Testis (tissue), 3 donors: ENCODE measurements around the gene PIEZO2. TPM values are rescaled to one million over a fixed set of nuclear protein-coding genes. Genes with fewer than 3 reads are reported as not detected.

Source experiments
- DNase-seq: peaks from one replicate; pipeline ENCODE4 v3.0.0-alpha.2; 2019
- H3K27ac ChIP-seq, 2 donors: fragments of 200-600 bp; sonication (generic); one replicate each; pipeline ENCODE4 v1.5.1; 2019
- H3K27me3 ChIP-seq: fragments of 200-600 bp; sonication (generic); one replicate; pipeline ENCODE4 v1.5.1; 2019
- H3K36me3 ChIP-seq: fragments of 200-600 bp; sonication (generic); one replicate; pipeline ENCODE4 v1.5.1; 2017; ENCODE audit warnings: low read depth; ENCODE audit errors: missing control alignments
- H3K4me1 ChIP-seq: fragments of 200-600 bp; sonication (generic); one replicate; pipeline ENCODE4 v1.5.1; 2019
- H3K4me3 ChIP-seq, 2 donors: fragments of 200-600 bp; sonication (generic); one replicate each; pipeline ENCODE4 v1.5.1; 2017 to 2019
- H3K9me3 ChIP-seq: fragments of 200-600 bp; sonication (generic); one replicate; pipeline ENCODE4 v1.5.1; 2017
- POLR2A ChIP-seq: fragments of 450-650 bp; IDR thresholded peaks from one replicate; pipeline ENCODE4 v1.6.1; 2017; ENCODE audit warnings: antibody characterized with exemption, mild to moderate bottlenecking, moderate library complexity
- WGBS, 2 donors: methylation state at CpG; one replicate each; pipeline ENCODE4 v1.1.5; 2018; 5-methylcytosine and 5-hydroxymethylcytosine counted together
- intact Hi-C: fragments of 100-400 bp; cut with DNase I; formaldehyde crosslinking; loops from one replicate; pipeline ENCODE4 v1.15.1; 2023; ENCODE audit warnings: low total_unique reads
- polyA plus RNA-seq: library from polyadenylated mRNA; stranded (reverse); fragments of 350-450 nt; fragmentation: Illumina TruSeq; extraction: RNeasy Lipid Tissue Mini Kit (QIAGEN cat#74804); gene quantifications from one replicate; pipeline ENCODE4 v1.2.3, GENCODE V29; 2014; ENCODE audit warnings: low read depth, low replicate concordance; ENCODE audit not compliant: insufficient read depth
- total RNA-seq, 2 donors: library from RNA; depleted of rRNA; stranded (reverse); fragments of >200 nt; gene quantifications; one replicate each; pipeline ENCODE4 v1.2.3, GENCODE V29; 2016
- TF ChIP-seq, protein P1 (sequence below), 3 experiments: fragments of 450-650 bp in 2 of 3; fragments of 200-600 bp in 1 of 3; sonication (generic) in 1 of 3; IDR thresholded peaks; one replicate each; pipeline ENCODE4 v1.5.1; 2016 to 2019; ENCODE audit warnings: antibody characterized with exemption in 3 of 3, mild to moderate bottlenecking in 2 of 3, moderate library complexity in 1 of 3

Gene PIEZO2
- total and polyA plus RNA-seq, 3 donors from 2014 or later = 2.3 to 3.5 (median 3.0) TPM

DNA sequence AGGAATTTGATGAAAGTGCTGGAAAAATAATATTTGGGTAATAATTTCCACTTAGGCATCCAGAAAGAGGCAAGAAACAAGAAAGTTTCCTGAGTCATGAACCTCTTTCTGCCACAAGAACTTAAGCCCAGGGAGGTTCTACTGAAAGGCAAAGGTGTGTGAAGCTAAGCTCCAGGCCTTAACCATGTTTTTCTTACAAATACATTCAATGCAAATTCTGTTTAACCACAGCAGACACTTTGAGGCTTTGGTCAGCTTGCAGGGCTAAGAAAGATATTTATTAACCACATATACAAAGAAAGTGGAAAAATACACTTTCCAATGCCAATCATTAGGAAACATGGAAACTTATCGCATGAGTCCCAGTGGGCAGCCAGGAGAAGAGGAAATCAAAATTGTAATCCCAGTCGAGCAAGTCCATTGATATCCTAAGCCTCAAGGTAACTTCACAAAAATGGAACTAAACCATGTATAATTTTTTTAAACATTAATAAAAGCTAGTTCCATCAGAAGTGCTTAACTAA lies 68.3 kb downstream of the PIEZO2 start:
- intact Hi-C loops = no loop called here
- no peaks in the 10 kb centered on the region for H3K4me1 ChIP-seq

DNA sequence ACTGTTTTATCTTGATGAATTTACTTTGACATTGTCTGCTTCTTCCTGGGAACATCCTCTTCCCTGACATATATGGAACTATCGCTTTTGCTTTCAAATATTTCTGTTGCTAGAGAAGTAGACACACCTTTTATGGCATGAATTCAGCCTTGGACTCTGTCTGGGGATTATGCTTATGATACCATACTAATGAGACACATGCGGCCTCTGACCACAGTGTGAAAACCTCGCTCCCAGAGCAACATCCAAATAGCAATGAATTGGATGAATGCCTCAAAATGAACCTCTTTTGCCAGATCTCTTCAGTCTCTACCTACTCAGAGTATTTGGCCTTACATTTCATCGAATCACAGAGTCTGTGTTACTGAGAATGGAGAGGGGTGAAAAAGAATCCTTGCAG lies 70.9 kb downstream of the PIEZO2 start:
- Histone ChIP-seq H3K27ac (no peak overlapping the region), H3K9me3 (no peaks in the 10 kb centered on the region), H3K36me3 (no peaks in the 10 kb centered on the region), H3K27me3 (no peaks in the 10 kb centered on the region), H3K4me1 (no peaks in the 10 kb centered on the region), H3K4me3 (no peak overlapping the region)
- WGBS, 2 donors = 75 to 83% methylated on average over 4 of the region's 4 CpGs
- intact Hi-C loops = no loop called here
- TF ChIP-seq, protein P1, sequence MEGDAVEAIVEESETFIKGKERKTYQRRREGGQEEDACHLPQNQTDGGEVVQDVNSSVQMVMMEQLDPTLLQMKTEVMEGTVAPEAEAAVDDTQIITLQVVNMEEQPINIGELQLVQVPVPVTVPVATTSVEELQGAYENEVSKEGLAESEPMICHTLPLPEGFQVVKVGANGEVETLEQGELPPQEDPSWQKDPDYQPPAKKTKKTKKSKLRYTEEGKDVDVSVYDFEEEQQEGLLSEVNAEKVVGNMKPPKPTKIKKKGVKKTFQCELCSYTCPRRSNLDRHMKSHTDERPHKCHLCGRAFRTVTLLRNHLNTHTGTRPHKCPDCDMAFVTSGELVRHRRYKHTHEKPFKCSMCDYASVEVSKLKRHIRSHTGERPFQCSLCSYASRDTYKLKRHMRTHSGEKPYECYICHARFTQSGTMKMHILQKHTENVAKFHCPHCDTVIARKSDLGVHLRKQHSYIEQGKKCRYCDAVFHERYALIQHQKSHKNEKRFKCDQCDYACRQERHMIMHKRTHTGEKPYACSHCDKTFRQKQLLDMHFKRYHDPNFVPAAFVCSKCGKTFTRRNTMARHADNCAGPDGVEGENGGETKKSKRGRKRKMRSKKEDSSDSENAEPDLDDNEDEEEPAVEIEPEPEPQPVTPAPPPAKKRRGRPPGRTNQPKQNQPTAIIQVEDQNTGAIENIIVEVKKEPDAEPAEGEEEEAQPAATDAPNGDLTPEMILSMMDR (IDR thresholded peaks at IDR 0.05) = no peak
- TF ChIP-seq POLR2A = no peak
- DNase-seq = no peak

More for the DNA sequence above, 68.3 kb downstream of the PIEZO2 start:
- Histone ChIP-seq H3K9me3 (no peaks in the 10 kb centered on the region), H3K4me3 (no peak overlapping the region), H3K36me3 (no peaks in the 10 kb centered on the region), H3K27me3 (no peaks in the 10 kb centered on the region), H3K27ac (no peak overlapping the region)
- 93% methylated on average over 2 of the region's 2 CpGs for WGBS, 2 donors
- DNase-seq = no peak
- TF ChIP-seq, protein P1 (IDR thresholded peaks at IDR 0.05) = no peak
- no peak for TF ChIP-seq POLR2A

DNA sequence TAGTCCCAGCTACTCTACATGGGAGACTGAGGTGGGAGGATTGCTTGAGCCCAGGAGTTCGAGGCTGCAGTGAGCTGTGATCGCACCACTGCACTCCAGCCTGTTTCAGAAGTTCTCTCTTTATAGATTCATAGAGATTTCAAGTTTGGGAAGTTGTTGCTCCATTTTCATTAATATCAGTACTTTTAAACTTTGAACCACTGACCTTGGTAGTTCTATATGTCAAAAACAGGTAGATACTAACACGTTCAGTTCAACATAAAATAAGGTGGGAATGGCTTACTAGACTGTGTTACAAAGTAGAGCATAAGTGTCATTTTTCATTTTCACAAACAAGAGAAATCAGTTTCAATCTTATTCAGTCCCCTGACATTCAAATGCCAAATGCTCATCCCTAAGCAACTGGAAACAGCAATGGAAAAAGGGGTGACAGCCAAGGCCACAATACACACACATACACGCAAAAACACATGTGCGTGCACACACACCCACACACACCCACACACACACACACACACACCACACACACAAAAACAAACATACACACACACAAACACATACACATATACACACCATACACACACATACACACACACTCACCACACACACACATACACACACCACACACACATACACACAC lies 71.7 kb downstream of the PIEZO2 start:
- Histone ChIP-seq H3K27me3 (no peaks in the 10 kb centered on the region), H3K27ac (no peak overlapping the region), H3K4me3 (no peak overlapping the region), H3K36me3 (no peaks in the 10 kb centered on the region), H3K4me1 (no peaks in the 10 kb centered on the region), H3K9me3 (no peaks in the 10 kb centered on the region)
- no peak for DNase-seq
- 54 to 64% methylated on average over 5 of the region's 5 CpGs for WGBS, 2 donors
- intact Hi-C loops = no loop called here
- TF ChIP-seq, protein P1 (IDR thresholded peaks at IDR 0.05) = no peak
- TF ChIP-seq POLR2A = no peak

DNA sequence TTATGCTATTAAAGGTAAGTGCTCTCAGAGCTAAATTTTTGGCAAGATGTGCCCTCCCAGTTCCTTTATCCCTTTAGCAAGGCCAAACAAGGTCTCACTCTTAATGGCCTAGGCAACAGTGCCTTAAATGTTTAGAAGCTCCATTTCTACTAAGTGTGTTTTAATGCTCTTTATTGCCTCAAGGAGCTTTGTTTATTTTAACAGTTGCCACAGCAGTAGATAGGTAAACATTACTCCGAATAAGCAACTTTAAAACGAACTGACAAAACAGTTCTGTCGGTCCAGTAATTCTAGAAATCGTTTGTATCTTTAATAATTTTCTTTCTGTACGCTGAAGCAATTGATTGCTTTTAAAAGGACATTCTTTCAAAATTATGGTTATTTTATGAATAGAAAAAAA lies 74.5 kb downstream of the PIEZO2 start:
- 59 to 62% methylated on average over 5 of the region's 5 CpGs for WGBS, 2 donors
- Histone ChIP-seq H3K27me3 (no peaks in the 10 kb centered on the region), H3K36me3 (no peaks in the 10 kb centered on the region), H3K4me3 (no peak overlapping the region), H3K4me1 (no peaks in the 10 kb centered on the region), H3K9me3 (no peaks in the 10 kb centered on the region), H3K27ac (no peak overlapping the region)
- no peak for DNase-seq
- intact Hi-C loops = no loop called here
- TF ChIP-seq, protein P1 (IDR thresholded peaks at IDR 0.05) = no peak
- TF ChIP-seq POLR2A = no peak

DNA sequence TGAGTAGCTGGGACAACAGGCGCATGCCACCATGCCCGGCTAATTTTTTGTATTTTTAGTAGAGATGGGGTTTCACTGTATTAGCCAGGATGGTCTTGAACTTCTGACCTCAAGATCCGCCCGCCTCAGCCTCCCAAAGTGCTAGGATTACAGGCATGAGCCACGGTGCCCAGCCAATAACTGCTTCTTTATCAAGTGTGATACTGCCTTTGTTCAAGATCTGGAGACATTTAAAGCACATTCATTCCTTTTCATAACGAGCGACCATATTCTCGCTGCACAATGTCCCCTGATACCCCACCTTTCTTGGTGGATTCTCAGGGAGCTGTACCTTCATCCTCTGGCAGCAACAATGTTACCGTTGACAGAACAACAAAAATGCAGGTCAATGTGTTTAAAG lies 75.4 kb downstream of the PIEZO2 start:
- H3K9me3 ChIP-seq = no peaks in the 10 kb centered on the region
- WGBS, 2 donors = 75 to 79% methylated on average over 9 of the region's 9 CpGs
- no peaks in the 10 kb centered on the region for H3K4me1 ChIP-seq
- H3K27me3 ChIP-seq = no peaks in the 10 kb centered on the region
- no peaks in the 10 kb centered on the region for H3K36me3 ChIP-seq
- intact Hi-C loops = no loop called here
- no peak overlapping the region for H3K4me3 ChIP-seq
- no peak for DNase-seq
- H3K27ac ChIP-seq = no peak overlapping the region
- no peak for TF ChIP-seq POLR2A
- TF ChIP-seq, protein P1 (IDR thresholded peaks at IDR 0.05) = no peak
